ENCODE results near the gene ANKS1A.

- TF ChIP-seq CTCF (conservative IDR thresholded peaks at IDR 0.05; ENCODE audit: low read depth, low read length): no peak
- TF ChIP-seq EZH2 (IDR thresholded peaks at IDR 0.05; ENCODE audit: borderline replicate concordance, low read depth, low read length, poor library complexity, severe bottlenecking): no peak
Observed at GRCh38 chr6:35051997-35052583, 163.0 kb downstream of the ANKS1A start.
